HepG2 (cell line): Measurements from ENCODE around the gene CEP20. TPM values are rescaled to one million over a fixed set of nuclear protein-coding genes. Genes with fewer than 3 reads are reported as not detected.

Source experiments
- CCDC6 ChIP-seq: sonication (generic); formaldehyde crosslinking; IDR thresholded peaks from 2 replicates; pipeline ENCODE4 v1.8.1; 2022; ENCODE audit warnings: mild to moderate bottlenecking, missing genetic modification reagents, moderate library complexity
- FOXP1 ChIP-seq, 2 experiments: fragments of 450-650 bp in 1 of 2; IDR thresholded peaks; 2 replicates each; pipeline ENCODE4 v1.6.1; 2017 to 2018; ENCODE audit warnings: antibody characterized with exemption in 1 of 2
- GATAD1 ChIP-seq: IDR thresholded peaks from 2 replicates; pipeline ENCODE4 v1.6.1; 2016; ENCODE audit warnings: missing genetic modification reagents, missing compliant biosample characterization
- KLF6 ChIP-seq: IDR thresholded peaks from 2 replicates; pipeline ENCODE4 v1.8.0; 2016; ENCODE audit warnings: missing biosample characterization, missing genetic modification reagents
- MAF1 ChIP-seq: sonication (generic); formaldehyde crosslinking; IDR thresholded peaks from 2 replicates; pipeline ENCODE4 v1.5.0; 2020; ENCODE audit warnings: missing genetic modification reagents, borderline replicate concordance
- MED8 ChIP-seq: sonication (generic); formaldehyde crosslinking; IDR thresholded peaks from 2 replicates; pipeline ENCODE4 v1.8.1; 2023; ENCODE audit warnings: mild to moderate bottlenecking, missing genetic modification reagents; ENCODE audit not compliant: insufficient replicate concordance
- NFYC ChIP-seq: IDR thresholded peaks from 2 replicates; pipeline ENCODE4 v1.6.1; 2016; ENCODE audit warnings: missing genetic modification reagents, missing compliant biosample characterization
- PHF5A ChIP-seq: IDR thresholded peaks from one replicate; pipeline ENCODE4 v1.6.1; 2018; ENCODE audit warnings: low read depth, missing genetic modification reagents; ENCODE audit not compliant: unreplicated experiment
- POLR2AphosphoS2 ChIP-seq: IDR thresholded peaks from 2 replicates; pipeline ENCODE4 v1.6.1; 2011; ENCODE audit warnings: low read depth, low read length, improper control_type of control experiment
- ZFP41 ChIP-seq: sonication (generic); formaldehyde crosslinking; IDR thresholded peaks from 2 replicates; pipeline ENCODE4 v1.4.0; 2020; ENCODE audit warnings: mild to moderate bottlenecking, missing genetic modification reagents, borderline replicate concordance
- ZNF282 ChIP-seq: fragments of 450-650 bp; IDR thresholded peaks from 2 replicates; pipeline ENCODE4 v1.6.1; 2018; ENCODE audit not compliant: partially characterized antibody
- ZNF296 ChIP-seq: sonication (generic); formaldehyde crosslinking; conservative IDR thresholded peaks from 2 replicates; pipeline ENCODE4 v1.5.0; 2020; ENCODE audit warnings: mild to moderate bottlenecking, missing genetic modification reagents
- ZSCAN20 ChIP-seq: sonication (generic); formaldehyde crosslinking; IDR thresholded peaks from 2 replicates; pipeline ENCODE4 v1.4.0; 2020; ENCODE audit warnings: missing genetic modification reagents, mild to moderate bottlenecking, borderline replicate concordance
- polyA plus RNA-seq, 8 experiments: library from polyadenylated mRNA; depleted of rRNA in 3 of 8; stranded (reverse) in 7 of 8; unstranded in 1 of 8; fragments of >200 nt; fragmentation: Illumina TruSeq in 4 of 8; extraction: Trizol in 4 of 8; gene quantifications; 2 replicates each; pipeline versions ENCODE4 v1.2.1 to v1.2.3, GENCODE V29; 2011 to 2016; ENCODE audit warnings: low read depth in 4 of 8, missing spikeins in 1 of 8, mixed read lengths in 1 of 8; ENCODE audit not compliant: insufficient read depth in 1 of 8
- total RNA-seq, 5 experiments: library from RNA; depleted of rRNA; stranded (reverse); fragments of >200 nt; fragmentation: Illumina TruSeq; extraction: Trizol; gene quantifications; 2 replicates each; pipeline ENCODE4 v1.2.3, GENCODE V29; 2016; ENCODE audit warnings: low read depth in 1 of 5
- TF ChIP-seq, protein P1 (sequence below): sonication (generic); formaldehyde crosslinking; IDR thresholded peaks from 2 replicates; pipeline ENCODE4 v1.4.0; 2020; ENCODE audit warnings: missing genetic modification reagents
- TF ChIP-seq, protein P2 (sequence below): sonication (generic); formaldehyde crosslinking; IDR thresholded peaks from 2 replicates; pipeline ENCODE4 v1.4.0; 2020; ENCODE audit warnings: missing genetic modification reagents, mild to moderate bottlenecking, borderline replicate concordance
- TF ChIP-seq, protein P3 (sequence below): sonication (generic); IDR thresholded peaks from 2 replicates; pipeline ENCODE4 v1.6.1; 2016; ENCODE audit warnings: low read depth, borderline replicate concordance
- TF ChIP-seq, protein P4 (sequence below): sonication (generic); formaldehyde crosslinking; IDR thresholded peaks from 2 replicates; pipeline ENCODE4 v1.4.0; 2020; ENCODE audit warnings: low read depth, mild to moderate bottlenecking, missing genetic modification reagents
- TF ChIP-seq, protein P5 (sequence below): sonication (generic); formaldehyde crosslinking; IDR thresholded peaks from 2 replicates; pipeline ENCODE4 v1.4.0; 2020; ENCODE audit warnings: missing genetic modification reagents

The CEP20 gene
- total and polyA plus RNA-seq, 2 of the 13 experiments (the other 11 are each of a cell fraction or from before 2014, with no cell fraction given) = 53.0 to 54.1 TPM

DNA sequence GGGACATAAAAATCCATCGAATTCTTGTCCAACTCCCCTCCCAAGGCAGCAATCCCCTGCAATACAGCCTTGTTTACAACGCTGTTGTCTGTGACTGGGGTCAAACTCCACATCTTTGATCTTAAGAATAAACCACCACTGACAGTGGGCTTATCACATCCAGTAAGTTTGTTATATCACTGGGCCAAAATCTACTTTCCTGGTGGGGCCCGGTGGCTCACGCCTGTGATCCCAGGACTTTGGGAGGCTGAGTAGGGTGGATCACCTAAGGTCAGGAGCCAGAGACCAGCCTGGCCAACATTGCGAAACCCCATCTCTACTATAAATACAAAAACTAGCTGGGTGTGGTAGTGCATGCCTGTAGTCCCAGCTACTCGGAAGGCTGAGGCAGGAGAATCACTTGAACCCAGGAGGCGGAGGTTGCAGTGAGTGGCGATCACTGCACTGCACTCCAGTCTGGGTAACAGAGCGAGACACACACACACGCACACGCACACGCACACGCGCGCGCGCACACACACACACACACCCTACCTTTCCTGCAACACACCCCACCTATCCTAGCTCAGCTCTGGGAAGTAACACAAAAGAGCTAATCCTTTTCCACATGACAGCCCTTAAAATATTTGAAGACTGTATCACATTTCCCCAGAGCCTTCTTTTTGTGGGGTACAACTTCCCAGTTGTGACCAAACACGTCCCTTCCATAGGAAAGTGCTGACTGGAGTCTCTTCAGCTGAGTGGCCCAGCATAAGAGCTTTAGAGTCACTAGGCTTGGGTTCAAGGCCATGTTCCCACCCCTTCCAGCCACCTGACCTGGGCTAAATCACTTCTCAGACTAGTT is 40.1 kb upstream of the CEP20 start (continued):
- TF ChIP-seq, protein P1, sequence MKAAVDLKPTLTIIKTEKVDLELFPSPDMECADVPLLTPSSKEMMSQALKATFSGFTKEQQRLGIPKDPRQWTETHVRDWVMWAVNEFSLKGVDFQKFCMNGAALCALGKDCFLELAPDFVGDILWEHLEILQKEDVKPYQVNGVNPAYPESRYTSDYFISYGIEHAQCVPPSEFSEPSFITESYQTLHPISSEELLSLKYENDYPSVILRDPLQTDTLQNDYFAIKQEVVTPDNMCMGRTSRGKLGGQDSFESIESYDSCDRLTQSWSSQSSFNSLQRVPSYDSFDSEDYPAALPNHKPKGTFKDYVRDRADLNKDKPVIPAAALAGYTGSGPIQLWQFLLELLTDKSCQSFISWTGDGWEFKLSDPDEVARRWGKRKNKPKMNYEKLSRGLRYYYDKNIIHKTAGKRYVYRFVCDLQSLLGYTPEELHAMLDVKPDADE = no peak
- TF ChIP-seq GATAD1 (CRISPR knock-in tag) = no peak
- TF ChIP-seq ZFP41 (CRISPR knock-in tag) = no peak
- TF ChIP-seq ZSCAN20 (CRISPR knock-in tag) = no peak
- TF ChIP-seq, protein P2, sequence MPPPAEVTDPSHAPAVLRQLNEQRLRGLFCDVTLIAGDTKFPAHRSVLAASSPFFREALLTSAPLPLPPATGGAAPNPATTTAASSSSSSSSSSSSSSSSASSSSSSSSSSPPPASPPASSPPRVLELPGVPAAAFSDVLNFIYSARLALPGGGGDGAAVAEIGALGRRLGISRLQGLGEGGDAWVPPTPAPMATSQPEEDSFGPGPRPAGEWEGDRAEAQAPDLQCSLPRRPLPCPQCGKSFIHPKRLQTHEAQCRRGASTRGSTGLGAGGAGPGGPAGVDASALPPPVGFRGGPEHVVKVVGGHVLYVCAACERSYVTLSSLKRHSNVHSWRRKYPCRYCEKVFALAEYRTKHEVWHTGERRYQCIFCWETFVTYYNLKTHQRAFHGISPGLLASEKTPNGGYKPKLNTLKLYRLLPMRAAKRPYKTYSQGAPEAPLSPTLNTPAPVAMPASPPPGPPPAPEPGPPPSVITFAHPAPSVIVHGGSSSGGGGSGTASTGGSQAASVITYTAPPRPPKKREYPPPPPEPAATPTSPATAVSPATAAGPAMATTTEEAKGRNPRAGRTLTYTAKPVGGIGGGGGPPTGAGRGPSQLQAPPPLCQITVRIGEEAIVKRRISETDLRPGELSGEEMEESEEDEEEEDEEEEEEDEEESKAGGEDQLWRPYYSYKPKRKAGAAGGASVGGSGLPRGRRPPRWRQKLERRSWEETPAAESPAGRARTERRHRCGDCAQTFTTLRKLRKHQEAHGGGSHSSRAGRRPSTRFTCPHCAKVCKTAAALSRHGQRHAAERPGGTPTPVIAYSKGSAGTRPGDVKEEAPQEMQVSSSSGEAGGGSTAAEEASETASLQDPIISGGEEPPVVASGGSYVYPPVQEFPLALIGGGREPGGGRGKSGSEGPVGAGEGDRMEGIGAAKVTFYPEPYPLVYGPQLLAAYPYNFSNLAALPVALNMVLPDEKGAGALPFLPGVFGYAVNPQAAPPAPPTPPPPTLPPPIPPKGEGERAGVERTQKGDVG (CRISPR knock-in tag) = no peak
- TF ChIP-seq FOXP1 (IDR thresholded peaks at IDR 0.05) = no peak; the same call in 1 of the 2 replicates
- TF ChIP-seq FOXP1 (CRISPR knock-in tag; IDR thresholded peaks at IDR 0.05) = peak; percentile 84
- no peak for TF ChIP-seq CCDC6
- no peak for TF ChIP-seq ZNF282
- TF ChIP-seq, protein P3, sequence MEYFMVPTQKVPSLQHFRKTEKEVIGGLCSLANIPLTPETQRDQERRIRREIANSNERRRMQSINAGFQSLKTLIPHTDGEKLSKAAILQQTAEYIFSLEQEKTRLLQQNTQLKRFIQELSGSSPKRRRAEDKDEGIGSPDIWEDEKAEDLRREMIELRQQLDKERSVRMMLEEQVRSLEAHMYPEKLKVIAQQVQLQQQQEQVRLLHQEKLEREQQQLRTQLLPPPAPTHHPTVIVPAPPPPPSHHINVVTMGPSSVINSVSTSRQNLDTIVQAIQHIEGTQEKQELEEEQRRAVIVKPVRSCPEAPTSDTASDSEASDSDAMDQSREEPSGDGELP = no peak; the same call in 1 of the 2 replicates
- no peak for TF ChIP-seq ZNF296
- no peak for TF ChIP-seq MED8 (CRISPR knock-in tag)
- TF ChIP-seq, protein P4, sequence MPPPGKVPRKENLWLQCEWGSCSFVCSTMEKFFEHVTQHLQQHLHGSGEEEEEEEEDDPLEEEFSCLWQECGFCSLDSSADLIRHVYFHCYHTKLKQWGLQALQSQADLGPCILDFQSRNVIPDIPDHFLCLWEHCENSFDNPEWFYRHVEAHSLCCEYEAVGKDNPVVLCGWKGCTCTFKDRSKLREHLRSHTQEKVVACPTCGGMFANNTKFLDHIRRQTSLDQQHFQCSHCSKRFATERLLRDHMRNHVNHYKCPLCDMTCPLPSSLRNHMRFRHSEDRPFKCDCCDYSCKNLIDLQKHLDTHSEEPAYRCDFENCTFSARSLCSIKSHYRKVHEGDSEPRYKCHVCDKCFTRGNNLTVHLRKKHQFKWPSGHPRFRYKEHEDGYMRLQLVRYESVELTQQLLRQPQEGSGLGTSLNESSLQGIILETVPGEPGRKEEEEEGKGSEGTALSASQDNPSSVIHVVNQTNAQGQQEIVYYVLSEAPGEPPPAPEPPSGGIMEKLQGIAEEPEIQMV (CRISPR knock-in tag) = no peak
- TF ChIP-seq KLF6 (CRISPR knock-in tag) = no peak
- TF ChIP-seq, protein P5, sequence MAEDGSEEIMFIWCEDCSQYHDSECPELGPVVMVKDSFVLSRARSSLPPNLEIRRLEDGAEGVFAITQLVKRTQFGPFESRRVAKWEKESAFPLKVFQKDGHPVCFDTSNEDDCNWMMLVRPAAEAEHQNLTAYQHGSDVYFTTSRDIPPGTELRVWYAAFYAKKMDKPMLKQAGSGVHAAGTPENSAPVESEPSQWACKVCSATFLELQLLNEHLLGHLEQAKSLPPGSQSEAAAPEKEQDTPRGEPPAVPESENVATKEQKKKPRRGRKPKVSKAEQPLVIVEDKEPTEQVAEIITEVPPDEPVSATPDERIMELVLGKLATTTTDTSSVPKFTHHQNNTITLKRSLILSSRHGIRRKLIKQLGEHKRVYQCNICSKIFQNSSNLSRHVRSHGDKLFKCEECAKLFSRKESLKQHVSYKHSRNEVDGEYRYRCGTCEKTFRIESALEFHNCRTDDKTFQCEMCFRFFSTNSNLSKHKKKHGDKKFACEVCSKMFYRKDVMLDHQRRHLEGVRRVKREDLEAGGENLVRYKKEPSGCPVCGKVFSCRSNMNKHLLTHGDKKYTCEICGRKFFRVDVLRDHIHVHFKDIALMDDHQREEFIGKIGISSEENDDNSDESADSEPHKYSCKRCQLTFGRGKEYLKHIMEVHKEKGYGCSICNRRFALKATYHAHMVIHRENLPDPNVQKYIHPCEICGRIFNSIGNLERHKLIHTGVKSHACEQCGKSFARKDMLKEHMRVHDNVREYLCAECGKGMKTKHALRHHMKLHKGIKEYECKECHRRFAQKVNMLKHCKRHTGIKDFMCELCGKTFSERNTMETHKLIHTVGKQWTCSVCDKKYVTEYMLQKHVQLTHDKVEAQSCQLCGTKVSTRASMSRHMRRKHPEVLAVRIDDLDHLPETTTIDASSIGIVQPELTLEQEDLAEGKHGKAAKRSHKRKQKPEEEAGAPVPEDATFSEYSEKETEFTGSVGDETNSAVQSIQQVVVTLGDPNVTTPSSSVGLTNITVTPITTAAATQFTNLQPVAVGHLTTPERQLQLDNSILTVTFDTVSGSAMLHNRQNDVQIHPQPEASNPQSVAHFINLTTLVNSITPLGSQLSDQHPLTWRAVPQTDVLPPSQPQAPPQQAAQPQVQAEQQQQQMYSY (CRISPR knock-in tag) = no peak
- no peak for TF ChIP-seq MAF1
- no peak for TF ChIP-seq NFYC (CRISPR knock-in tag)
- no peak for TF ChIP-seq POLR2AphosphoS2
- no peak for TF ChIP-seq PHF5A (CRISPR knock-in tag)
